NOMO-1 treated with DMSO at 0.1 percent for 48 hours (cell line): ENCODE results near the gene ABHD8.
"Not testable (repeated sequence)": the region's sequence is repeated elsewhere in the genome, so short reads cannot be mapped to it uniquely, and the experiment has no call there.

Experiments
- DNase-seq: peaks from one replicate; lab custom pipeline; 2025; ENCODE audit not compliant: unreplicated experiment; lab: John Stamatoyannopoulos, UW

Gene ABHD8

DNA sequence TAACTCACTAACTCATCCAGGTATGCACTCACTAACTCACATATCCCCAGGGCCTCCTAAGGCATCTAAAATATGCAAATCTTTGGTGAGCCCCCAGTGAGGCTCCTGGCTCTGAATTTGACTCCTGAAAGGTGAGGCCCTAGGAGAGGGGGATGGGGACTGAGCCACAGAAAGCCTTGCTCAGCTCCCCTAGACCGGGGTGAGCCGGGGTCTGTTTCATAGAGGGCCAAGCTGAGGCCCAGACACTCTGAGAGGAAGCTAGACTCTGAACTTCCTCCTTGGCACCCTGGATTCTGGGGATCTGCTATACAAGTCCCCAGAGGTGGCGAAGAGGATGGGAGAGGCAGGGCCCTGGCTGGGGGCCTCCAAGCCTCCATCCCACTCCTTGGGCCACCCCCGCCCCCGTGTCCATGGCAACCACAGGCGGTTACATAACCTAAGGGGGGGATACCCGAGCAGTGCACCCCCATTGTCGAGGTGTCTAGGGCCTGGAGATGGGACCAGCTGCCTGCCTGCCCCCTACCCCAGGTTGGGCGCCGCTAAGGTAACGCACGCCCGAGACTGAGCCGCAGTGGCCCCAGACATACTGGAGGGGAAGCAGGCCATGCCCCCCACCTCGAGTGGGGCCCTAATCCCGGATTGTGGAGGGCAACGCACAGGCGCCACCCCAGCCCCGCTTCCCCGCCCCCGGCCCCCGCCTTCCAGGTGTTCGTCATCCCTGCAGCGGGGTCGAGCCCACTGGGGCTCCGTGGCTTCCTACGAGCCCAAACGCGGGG lies 646 bp downstream of the ABHD8 start:
- DNase-seq: peak; percentile 50

GRCh38 chr19:17300992-17301619 lies 2.1 kb downstream of the ABHD8 start:
- DNase-seq: no peak

DNA sequence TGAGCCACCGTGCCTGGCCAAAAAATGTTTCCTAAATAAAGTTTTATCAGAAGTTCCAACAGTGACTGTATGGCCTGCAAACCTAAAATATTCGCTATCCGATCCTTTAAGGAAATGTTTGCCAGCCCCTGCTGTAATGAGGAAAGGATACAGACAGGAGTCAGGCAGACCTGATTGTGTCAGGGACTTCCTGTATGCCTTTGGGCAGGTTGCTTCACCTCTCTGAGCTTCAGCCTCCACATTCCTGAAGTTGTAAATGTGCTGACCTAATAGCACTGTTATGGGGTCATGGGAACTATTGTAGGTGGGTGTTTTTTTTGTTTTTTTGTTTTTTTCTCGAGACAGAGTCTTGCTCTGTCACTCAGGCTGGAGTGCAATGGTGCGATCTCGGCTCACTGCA lies 6.2 kb downstream of the ABHD8 start:
- no peak for DNase-seq

DNA sequence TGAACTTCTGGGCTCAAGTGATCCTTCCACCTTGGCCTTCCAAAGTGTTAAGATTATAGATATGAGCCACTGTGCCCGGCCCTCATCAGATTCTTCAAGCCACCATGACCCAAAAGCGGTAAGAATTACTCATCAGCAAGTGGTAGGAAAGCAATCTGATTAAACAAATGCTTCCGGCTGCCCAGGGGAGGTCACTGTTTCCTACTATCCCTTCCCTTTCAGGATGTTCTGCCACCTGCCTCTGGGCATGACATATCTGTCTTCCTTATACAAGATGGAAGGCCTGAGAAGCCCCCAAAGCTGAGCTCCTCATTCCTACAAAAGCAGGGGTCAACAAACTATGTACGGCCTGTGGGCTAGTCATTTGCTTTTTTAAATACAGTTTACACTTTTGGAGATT lies 7.0 kb downstream of the ABHD8 start:
- no peak for DNase-seq

DNA sequence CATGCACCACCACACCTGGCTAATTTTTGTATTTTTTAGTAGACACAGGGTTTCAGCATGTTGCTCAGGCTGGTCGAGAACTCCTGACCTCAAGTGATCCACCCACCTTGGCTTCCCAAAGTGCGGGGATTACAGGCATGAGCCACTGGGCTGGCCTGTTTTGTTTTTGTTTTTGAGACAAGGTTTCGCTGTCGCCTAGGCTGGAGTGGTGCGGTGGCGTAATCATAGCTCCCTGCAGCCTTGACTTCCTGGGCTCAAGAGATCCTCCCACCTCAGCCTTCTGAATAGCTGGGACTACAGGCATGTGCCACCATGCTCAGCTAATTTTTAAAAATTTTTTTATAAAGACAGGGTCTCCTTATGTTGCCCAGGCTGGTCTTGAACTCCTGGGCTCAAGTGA lies 7.7 kb downstream of the ABHD8 start:
- not testable (repeated sequence) for DNase-seq

DNA sequence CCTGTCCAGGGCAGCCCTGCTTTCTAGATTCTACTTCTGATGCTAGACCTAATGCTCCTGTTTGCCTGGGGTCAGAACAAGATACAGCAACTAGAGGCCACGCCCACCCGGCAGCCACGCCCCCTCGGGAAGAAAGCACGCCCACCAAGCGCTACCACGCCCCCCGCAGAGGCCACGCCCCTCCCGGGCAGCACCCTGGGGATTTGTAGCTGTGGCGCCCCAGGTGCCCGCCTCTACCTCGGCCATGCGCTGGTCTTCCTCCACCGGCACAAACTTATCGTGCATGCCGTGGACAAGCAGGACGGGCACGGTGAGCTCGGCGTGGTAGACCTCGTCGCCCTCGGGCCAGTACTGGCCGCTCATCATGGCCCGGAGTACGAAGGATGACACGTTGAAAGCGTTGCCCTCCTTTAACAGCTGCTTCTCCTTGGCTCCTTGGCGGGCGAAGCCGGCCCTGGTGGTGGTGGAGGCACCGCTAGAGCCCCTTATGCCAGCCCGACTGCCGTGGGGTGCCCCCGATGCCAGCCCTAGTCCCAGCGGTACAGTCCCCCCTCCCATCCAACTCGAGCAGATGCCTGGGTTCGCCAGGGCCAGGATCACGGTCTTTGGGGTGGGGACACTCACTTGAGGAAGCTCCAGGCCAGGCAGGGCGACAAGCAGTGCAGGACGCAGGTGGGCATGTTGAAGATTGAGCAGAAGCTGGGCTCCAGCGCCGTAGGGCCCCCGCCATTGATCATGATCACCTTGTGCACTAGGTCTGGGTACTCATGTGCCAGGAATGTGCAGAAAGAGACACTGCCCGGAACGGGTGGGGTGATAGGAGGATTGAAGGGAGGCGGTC lies 9.0 kb downstream of the ABHD8 start:
- DNase-seq: no peak

GRCh38 chr19:17293605-17294004 lies 9.6 kb downstream of the ABHD8 start:
- no peak for DNase-seq

- peak; percentile 77 for DNase-seq
Observed at GRCh38 chr19:17292301-17293074, 10.7 kb downstream of the ABHD8 start.

DNA sequence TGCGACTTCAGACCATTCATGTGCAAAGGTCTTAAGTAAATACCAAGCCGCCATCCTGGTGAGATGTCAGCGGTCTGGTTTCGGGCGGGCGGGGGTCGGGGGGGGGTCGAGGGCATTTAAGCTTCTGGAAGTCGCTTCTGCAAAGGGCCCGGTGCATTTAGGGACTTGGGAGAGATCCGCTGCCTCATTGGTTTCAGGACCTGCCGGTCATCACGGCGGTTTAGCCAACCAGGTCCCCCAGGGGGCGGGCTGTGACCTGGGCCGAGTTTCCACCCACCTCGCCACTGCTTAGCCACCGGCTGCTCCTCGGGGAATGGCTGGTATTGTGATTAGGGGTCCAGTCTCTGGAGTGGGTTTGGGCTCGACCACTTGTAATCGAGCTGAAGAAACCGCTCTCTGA lies 13.7 kb downstream of the ABHD8 start:
- DNase-seq: no peak

- DNase-seq: no peak
Observed at GRCh38 chr19:17286752-17287151, 16.5 kb downstream of the ABHD8 start.

DNA sequence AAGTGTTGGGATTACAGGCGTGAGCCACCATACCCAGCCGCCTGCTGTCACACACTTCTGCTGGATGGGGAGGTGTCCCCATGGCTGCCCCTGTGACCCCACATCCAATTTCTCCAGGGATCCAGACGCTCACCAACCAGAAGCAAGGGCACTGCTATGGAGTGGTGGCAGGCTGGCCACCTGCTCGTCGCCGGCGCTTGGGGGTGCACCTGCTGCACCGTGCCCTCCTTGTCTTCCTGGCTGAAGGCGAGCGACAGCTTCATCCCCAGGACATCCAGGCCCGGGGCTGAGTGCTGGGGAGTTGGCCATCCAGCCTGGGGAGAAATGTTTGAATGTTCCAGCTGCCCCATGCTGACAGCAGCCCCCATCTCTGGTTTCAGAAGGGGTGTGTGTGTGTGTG lies 17.0 kb downstream of the ABHD8 start:
- no peak for DNase-seq

GRCh38 chr19:17285415-17286135 lies 17.6 kb downstream of the ABHD8 start:
- DNase-seq: no peak

DNA sequence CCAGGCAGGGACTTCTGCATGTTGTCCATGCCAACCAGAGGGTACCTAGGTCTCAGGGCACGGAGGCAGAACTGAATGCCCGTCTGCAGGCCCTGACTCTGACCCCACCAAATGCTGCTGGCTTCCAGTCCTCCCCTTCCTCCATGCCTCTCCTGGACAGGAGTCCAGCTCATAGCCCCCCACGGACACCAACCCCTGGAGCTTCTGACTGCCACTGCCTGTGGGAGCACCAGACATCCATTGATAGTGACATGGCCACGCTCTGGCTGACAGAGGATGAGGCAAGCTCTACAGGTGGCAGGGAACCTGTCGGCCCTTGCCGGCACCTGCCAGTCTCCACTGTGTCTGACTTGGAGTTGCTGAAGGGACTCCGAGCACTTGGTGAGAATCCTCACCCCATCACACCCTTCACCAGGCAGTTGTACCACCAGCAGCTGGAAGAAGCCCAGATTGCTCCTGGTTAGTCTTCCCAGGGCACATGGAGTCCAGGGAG lies 19.7 kb downstream of the ABHD8 start:
- no peak for DNase-seq

DNA sequence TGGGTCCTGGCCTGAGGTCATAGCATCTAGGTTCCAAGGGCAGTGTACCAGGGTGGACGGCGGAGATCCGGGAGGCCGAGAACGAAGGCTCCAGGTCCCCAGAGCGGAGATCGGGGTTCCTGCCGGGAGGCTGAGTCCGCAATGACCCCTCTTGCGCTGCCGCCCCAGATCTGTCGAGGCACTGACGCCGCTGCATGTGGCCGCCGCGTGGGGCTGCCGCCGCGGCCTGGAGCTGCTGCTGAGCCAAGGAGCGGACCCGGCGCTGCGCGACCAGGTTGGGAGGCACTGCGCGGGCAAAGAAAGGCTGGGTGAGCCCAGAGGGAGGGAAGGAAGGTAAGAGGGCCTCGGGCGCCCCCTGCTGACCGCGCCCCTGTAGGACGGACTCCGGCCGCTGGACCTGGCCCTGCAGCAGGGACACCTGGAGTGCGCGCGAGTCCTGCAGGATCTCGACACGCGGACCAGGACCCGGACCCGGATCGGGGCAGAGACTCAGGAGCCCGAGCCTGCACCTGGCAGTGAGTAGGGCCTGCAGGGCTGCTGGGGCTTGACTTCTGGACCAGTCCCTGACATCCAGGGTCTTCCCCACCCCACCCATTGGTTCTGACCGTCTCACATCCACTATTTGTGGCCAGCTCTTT lies 20.6 kb downstream of the ABHD8 start:
- peak; percentile 87 for DNase-seq

DNA sequence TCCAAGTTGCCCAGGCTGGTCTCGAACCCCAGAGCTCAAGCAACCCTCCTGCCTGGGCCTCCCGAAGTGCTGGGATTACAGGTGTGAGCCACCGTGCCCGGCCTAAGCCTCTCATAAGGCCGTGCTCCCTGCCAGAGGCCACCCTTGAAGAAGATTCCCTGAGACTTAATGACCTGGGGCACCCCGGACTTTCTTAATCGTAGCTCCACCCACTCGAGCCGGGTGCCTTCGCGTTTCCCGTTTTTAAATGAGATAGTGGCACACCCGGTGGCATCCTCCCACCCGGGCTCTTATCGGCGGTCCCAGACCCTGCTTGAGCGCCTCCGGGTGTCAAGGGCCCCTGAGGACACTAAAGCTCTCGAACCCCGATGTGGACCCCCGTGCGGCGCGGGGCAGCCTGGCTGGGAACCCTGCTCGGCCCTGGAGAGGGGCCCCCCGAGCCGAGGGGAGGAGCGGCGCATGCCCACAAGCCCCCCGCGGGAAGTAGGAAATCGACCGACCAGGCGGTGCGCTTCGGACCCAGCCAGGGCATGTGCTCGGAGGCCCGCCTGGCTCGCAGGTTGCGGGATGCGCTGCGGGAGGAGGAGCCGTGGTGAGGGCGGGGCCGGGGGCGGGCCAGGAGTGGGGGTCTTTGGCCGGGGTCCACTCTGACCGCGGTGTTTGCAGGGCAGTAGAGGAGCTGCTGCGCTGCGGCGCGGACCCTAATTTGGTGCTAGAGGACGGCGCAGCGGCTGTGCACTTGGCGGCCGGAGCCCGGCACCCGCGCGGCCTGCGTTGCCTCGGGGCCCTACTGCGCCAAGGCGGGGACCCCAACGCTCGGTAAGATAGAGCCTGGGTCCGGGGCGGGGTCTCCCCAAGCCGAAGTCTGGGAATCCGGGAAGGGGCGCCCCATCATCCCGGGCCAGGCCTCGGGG lies 21.6 kb downstream of the ABHD8 start, which contains the start of gene ANKLE1:
ANKLE1 (plus strand) TSS at position 511 of the 914 bp plus-strand sequence; CDS start at position 531, 20 bp downstream.
- DNase-seq: peak; percentile 29

- no peak for DNase-seq
Observed at GRCh38 chr19:17279436-17279835, 23.8 kb downstream of the ABHD8 start.

GRCh38 chr19:17275441-17276175 lies 27.6 kb downstream of the ABHD8 start:
- DNase-seq: no peak

DNA sequence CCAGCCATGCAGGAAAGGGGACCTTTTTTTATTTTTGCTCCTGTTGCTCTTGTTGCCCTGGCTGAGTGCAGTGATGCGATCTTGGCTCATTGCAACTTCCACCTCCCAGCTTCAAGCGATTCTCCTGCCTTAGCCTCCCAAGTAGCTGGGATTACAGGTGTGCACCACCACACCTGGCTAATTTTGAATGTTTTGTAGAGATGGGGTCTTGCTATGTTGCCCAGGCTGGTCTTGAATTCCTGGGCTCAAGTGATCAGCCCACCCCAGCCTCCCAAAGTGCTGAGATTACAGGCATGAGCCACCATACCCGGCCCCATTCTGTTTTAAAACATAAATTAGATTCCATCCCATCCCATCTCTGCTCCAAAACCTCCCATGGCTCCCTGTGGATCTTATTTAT lies 28.3 kb downstream of the ABHD8 start:
- not testable (repeated sequence) for DNase-seq
